SK-N-SH treated with all-trans-retinoic acid at 6 μM for 48 hours (cell line): Measurements from ENCODE around the gene CCNT1.

Experiments
- ATAC-seq: fragments of 200-7000 bp; cut with Tn5 transposase; 3 replicates; pipeline ENCODE4 v1.9.1; 2020; ENCODE audit warnings: mild to moderate bottlenecking, moderate library complexity
- ARNTL ChIP-seq: fragments of 450-650 bp; formaldehyde crosslinking; IDR thresholded peaks from 2 replicates; pipeline ENCODE4 v1.5.0; 2020; ENCODE audit warnings: low read depth, mild to moderate bottlenecking, moderate library complexity, borderline replicate concordance
- CREB5 ChIP-seq: fragments of 250-450 bp; sonication (Bioruptor Pico); IDR thresholded peaks from 2 replicates; pipeline ENCODE4 v1.5.1; 2020; ENCODE audit warnings: low read depth, mild to moderate bottlenecking, moderate library complexity
- CSDC2 ChIP-seq: fragments of 250-450 bp; sonication (Bioruptor Pico); IDR thresholded peaks from 2 replicates; pipeline ENCODE4 v1.5.0; 2020; ENCODE audit warnings: mild to moderate bottlenecking, moderate library complexity
- GLIS3 ChIP-seq: fragments of 250-450 bp; sonication (Bioruptor Pico); IDR thresholded peaks from 2 replicates; pipeline ENCODE4 v1.5.0; 2020; ENCODE audit warnings: mild to moderate bottlenecking, moderate library complexity
- ISL1 ChIP-seq: fragments of 250-450 bp; sonication (Bioruptor Pico); IDR thresholded peaks from 2 replicates; pipeline ENCODE4 v2.1.2; 2022; ENCODE audit warnings: mild to moderate bottlenecking, moderate library complexity
- OSR1 ChIP-seq: fragments of 250-450 bp; sonication (Bioruptor Pico); IDR thresholded peaks from 2 replicates; pipeline ENCODE4 v1.8.0; 2022; ENCODE audit warnings: moderate library complexity, mild to moderate bottlenecking, inconsistent platforms
- POU6F1 ChIP-seq: fragments of 250-450 bp; sonication (Bioruptor Pico); IDR thresholded peaks from 2 replicates; pipeline ENCODE4 v1.8.0; 2021; ENCODE audit warnings: low read depth, mild to moderate bottlenecking, moderate library complexity, borderline replicate concordance
- PPARA ChIP-seq: fragments of 250-450 bp; sonication (Bioruptor Pico); IDR thresholded peaks from 2 replicates; pipeline ENCODE4 v1.5.0; 2020; ENCODE audit warnings: mild to moderate bottlenecking, borderline replicate concordance
- RARB ChIP-seq: fragments of 250-450 bp; sonication (Bioruptor Pico); IDR thresholded peaks from 2 replicates; pipeline ENCODE4 v1.8.0; 2021; ENCODE audit warnings: mild to moderate bottlenecking, moderate library complexity
- SNAI2 ChIP-seq: fragments of 250-450 bp; sonication (Bioruptor Pico); IDR thresholded peaks from 2 replicates; pipeline ENCODE4 v1.5.0; 2020; ENCODE audit warnings: mild to moderate bottlenecking, moderate library complexity
- TCF4 ChIP-seq: fragments of 250-450 bp; sonication (Bioruptor Pico); IDR thresholded peaks from 2 replicates; pipeline ENCODE4 v1.8.0; 2021; ENCODE audit warnings: mild to moderate bottlenecking, moderate library complexity, borderline replicate concordance
- TOX ChIP-seq: fragments of 250-450 bp; sonication (Bioruptor Pico); IDR thresholded peaks from 2 replicates; pipeline ENCODE4 v1.8.0; 2021; ENCODE audit warnings: mild to moderate bottlenecking, moderate library complexity, borderline replicate concordance
- ZFP3 ChIP-seq: fragments of 250-450 bp; sonication (Bioruptor Pico); IDR thresholded peaks from 2 replicates; pipeline ENCODE4 v1.5.0; 2020; ENCODE audit warnings: mild to moderate bottlenecking, moderate library complexity
- ZFP30 ChIP-seq: fragments of 450-650 bp; formaldehyde crosslinking; IDR thresholded peaks from 2 replicates; pipeline ENCODE4 v1.5.0; 2022; ENCODE audit warnings: mild to moderate bottlenecking, moderate library complexity
- ZNF565 ChIP-seq: fragments of 450-650 bp; formaldehyde crosslinking; conservative IDR thresholded peaks from 2 replicates; pipeline ENCODE4 v1.5.0; 2020; ENCODE audit warnings: low read depth, mild to moderate bottlenecking, moderate library complexity
- TF ChIP-seq, protein P1 (sequence below): fragments of 250-450 bp; sonication (Bioruptor Pico); IDR thresholded peaks from 2 replicates; pipeline ENCODE4 v1.5.1; 2021; ENCODE audit warnings: mild to moderate bottlenecking, moderate library complexity
- TF ChIP-seq, protein P2 (sequence below): fragments of 250-450 bp; sonication (Bioruptor Pico); IDR thresholded peaks from 2 replicates; pipeline ENCODE4 v1.5.0; 2020; ENCODE audit warnings: mild to moderate bottlenecking, moderate library complexity

Gene CCNT1

GRCh38 chr12:48688836-48689235 is 27.7 kb downstream of the CCNT1 start (continued):
- no peak for TF ChIP-seq CREB5
- TF ChIP-seq ZFP30 (CRISPR knock-in tag) = no peak

- TF ChIP-seq ZFP30 (CRISPR knock-in tag) (no peak), PPARA (no peak), CSDC2 (no peak), ARNTL (CRISPR knock-in tag) (no peak), ZNF565 (CRISPR knock-in tag) (no peak), OSR1 (CRISPR knock-in tag) (no peak), POU6F1 (CRISPR knock-in tag) (no peak), GLIS3 (CRISPR knock-in tag) (no peak), ISL1 (CRISPR knock-in tag) (no peak), CREB5 (no peak), RARB (CRISPR knock-in tag) (no peak), TCF4 (CRISPR knock-in tag) (no peak)
- TF ChIP-seq, protein P1, sequence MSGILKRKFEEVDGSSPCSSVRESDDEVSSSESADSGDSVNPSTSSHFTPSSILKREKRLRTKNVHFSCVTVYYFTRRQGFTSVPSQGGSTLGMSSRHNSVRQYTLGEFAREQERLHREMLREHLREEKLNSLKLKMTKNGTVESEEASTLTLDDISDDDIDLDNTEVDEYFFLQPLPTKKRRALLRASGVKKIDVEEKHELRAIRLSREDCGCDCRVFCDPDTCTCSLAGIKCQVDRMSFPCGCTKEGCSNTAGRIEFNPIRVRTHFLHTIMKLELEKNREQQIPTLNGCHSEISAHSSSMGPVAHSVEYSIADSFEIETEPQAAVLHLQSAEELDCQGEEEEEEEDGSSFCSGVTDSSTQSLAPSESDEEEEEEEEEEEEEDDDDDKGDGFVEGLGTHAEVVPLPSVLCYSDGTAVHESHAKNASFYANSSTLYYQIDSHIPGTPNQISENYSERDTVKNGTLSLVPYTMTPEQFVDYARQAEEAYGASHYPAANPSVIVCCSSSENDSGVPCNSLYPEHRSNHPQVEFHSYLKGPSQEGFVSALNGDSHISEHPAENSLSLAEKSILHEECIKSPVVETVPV (CRISPR knock-in tag) = no peak
- TF ChIP-seq, protein P2, sequence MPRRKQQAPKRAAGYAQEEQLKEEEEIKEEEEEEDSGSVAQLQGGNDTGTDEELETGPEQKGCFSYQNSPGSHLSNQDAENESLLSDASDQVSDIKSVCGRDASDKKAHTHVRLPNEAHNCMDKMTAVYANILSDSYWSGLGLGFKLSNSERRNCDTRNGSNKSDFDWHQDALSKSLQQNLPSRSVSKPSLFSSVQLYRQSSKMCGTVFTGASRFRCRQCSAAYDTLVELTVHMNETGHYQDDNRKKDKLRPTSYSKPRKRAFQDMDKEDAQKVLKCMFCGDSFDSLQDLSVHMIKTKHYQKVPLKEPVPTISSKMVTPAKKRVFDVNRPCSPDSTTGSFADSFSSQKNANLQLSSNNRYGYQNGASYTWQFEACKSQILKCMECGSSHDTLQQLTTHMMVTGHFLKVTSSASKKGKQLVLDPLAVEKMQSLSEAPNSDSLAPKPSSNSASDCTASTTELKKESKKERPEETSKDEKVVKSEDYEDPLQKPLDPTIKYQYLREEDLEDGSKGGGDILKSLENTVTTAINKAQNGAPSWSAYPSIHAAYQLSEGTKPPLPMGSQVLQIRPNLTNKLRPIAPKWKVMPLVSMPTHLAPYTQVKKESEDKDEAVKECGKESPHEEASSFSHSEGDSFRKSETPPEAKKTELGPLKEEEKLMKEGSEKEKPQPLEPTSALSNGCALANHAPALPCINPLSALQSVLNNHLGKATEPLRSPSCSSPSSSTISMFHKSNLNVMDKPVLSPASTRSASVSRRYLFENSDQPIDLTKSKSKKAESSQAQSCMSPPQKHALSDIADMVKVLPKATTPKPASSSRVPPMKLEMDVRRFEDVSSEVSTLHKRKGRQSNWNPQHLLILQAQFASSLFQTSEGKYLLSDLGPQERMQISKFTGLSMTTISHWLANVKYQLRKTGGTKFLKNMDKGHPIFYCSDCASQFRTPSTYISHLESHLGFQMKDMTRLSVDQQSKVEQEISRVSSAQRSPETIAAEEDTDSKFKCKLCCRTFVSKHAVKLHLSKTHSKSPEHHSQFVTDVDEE (CRISPR knock-in tag) = no peak
- ATAC-seq = no peak
Observed at GRCh38 chr12:48687592-48687991, 28.9 kb downstream of the CCNT1 start.

DNA sequence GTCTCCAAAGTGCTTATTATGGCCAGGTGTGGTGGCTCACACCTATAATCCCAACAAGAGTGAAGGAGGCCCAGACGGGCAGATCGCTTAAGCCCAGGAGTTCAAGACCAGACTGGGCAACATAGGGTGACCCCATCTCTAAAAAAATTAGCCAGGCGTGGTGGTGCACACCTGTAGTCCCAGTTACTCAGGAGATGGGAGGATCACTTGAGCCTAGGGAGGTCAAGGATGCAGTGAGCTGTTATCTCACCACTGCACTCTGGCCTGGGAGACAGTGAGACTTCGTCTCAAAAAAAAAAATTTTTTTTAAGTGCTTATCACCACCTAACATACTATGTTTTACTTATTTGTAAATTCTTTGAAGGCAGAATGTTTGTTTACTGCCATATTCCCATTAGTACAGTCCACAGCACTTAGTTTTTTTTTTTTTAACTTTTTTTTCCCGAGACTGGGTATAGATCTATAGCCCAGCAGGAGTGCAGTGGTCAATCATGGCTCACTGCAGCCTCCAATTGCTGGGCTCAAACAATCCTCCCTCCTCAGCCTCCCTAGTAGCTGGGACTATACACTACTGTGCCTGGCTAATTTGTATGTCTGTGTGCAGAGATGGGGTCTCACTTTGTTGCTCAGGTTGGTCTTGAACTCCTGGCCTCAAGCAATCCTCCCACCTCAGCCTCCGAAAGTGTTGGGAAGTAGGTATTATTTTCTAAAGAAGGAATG is 29.7 kb downstream of the CCNT1 start:
- TF ChIP-seq ZFP3 (CRISPR knock-in tag) (no peak), RARB (CRISPR knock-in tag) (no peak), SNAI2 (CRISPR knock-in tag) (no peak), TOX (no peak)
- TF ChIP-seq, protein P2 (CRISPR knock-in tag) = no peak
- TF ChIP-seq, all 23 proteins: peak for 0
- no peak for ATAC-seq
